Islet of Langerhans (tissue), 1 donor: ENCODE results near the gene COL4A4.

Source experiments
- FAIRE-seq: peaks from one replicate; lab custom pipeline; 2011; peaks lifted over from hg19 to GRCh38; lab: Jason Lieb, UNC

The COL4A4 gene

GRCh38 chr2:226979004-226979403 lies 185.0 kb downstream of the COL4A4 start:
- no peak for FAIRE-seq

- no peak for FAIRE-seq
Measured at GRCh38 chr2:226978300-226978699, 185.7 kb downstream of the COL4A4 start.

GRCh38 chr2:226977775-226978190 lies 186.2 kb downstream of the COL4A4 start:
- no peak for FAIRE-seq

GRCh38 chr2:226973816-226974215 lies 190.2 kb downstream of the COL4A4 start:
- FAIRE-seq: no peak

GRCh38 chr2:226971770-226972169 lies 192.2 kb downstream of the COL4A4 start:
- FAIRE-seq: no peak

- FAIRE-seq: no peak
Measured at GRCh38 chr2:226971084-226971483, 192.9 kb downstream of the COL4A4 start.

GRCh38 chr2:226970362-226970761 lies 193.6 kb downstream of the COL4A4 start:
- FAIRE-seq: no peak

- no peak for FAIRE-seq
Measured at GRCh38 chr2:226969417-226970080, 194.5 kb downstream of the COL4A4 start.

GRCh38 chr2:226965376-226965775 lies 198.6 kb downstream of the COL4A4 start:
- no peak for FAIRE-seq

GRCh38 chr2:226963528-226963927 lies 200.5 kb downstream of the COL4A4 start:
- FAIRE-seq: no peak

- FAIRE-seq: no peak
Measured at GRCh38 chr2:226962176-226962773, 201.7 kb downstream of the COL4A4 start.

GRCh38 chr2:226959418-226959817 lies 204.6 kb downstream of the COL4A4 start:
- FAIRE-seq: no peak

- no peak for FAIRE-seq
Measured at GRCh38 chr2:226956659-226957058, 207.3 kb downstream of the COL4A4 start.

- no peak for FAIRE-seq
Measured at GRCh38 chr2:226953826-226954225, 210.2 kb downstream of the COL4A4 start.

- FAIRE-seq: no peak
Measured at GRCh38 chr2:226953206-226953605, 210.8 kb downstream of the COL4A4 start.
